ENCODE results near the gene PITPNC1. TPM values are rescaled to one million over a fixed set of nuclear protein-coding genes. Genes with fewer than 3 reads are reported as not detected.
"Not testable (repeated sequence)": the region's sequence is repeated elsewhere in the genome, so short reads cannot be mapped to it uniquely, and the experiment has no call there.

Gene PITPNC1
- total and polyA plus RNA-seq, 8 donors: 9.7 to 21.9 (median 11.3) TPM

- H3K4me3 ChIP-seq: no peak overlapping the region
- H3K4me1 ChIP-seq: peaks cover 5 to 33% of the 10 kb centered on the region in 2 donors
- intact Hi-C loops (cut with DNase I): no loop called here
- no peaks in the 10 kb centered on the region for H3K36me3 ChIP-seq
- ATAC-seq (no peak), DNase-seq (no peak)
- H3K27me3 ChIP-seq: no peaks in the 10 kb centered on the region
- H3K27ac ChIP-seq: no peak overlapping the region
- TF ChIP-seq CTCF (IDR thresholded peaks at IDR 0.05): no peak
- H3K9me3 ChIP-seq: peaks cover 0 to 9% of the 10 kb centered on the region in 2 donors
Measured at GRCh38 chr17:67511012-67511411, 133.9 kb downstream of the PITPNC1 start.

GRCh38 chr17:67511804-67512203 is 134.7 kb downstream of the PITPNC1 start:
- no peak for TF ChIP-seq CTCF (IDR thresholded peaks at IDR 0.05)
- intact Hi-C loops (cut with DNase I): no loop called here
- Histone ChIP-seq H3K4me1 (peaks cover 5 to 36% of the 10 kb centered on the region in 2 donors), H3K27me3 (no peaks in the 10 kb centered on the region), H3K9me3 (peaks cover 0 to 9% of the 10 kb centered on the region in 2 donors), H3K4me3 (no peak overlapping the region), H3K36me3 (no peaks in the 10 kb centered on the region), H3K27ac (no peak overlapping the region)
- ATAC-seq: no peak
- no peak for DNase-seq

- Histone ChIP-seq H3K27me3 (no peaks in the 10 kb centered on the region), H3K36me3 (no peaks in the 10 kb centered on the region), H3K4me1 (peaks cover 7 to 40% of the 10 kb centered on the region in 2 donors), H3K9me3 (no peaks in the 10 kb centered on the region), H3K4me3 (no peak overlapping the region), H3K27ac (no peak overlapping the region)
- intact Hi-C loops (cut with DNase I): no loop called here
- ATAC-seq (peak; percentile 6), DNase-seq (no peak)
- TF ChIP-seq CTCF (IDR thresholded peaks at IDR 0.05): no peak
Measured at GRCh38 chr17:67514998-67515397, 137.9 kb downstream of the PITPNC1 start.

- intact Hi-C loops (cut with DNase I): no loop called here
- ATAC-seq (peak; percentile 53), DNase-seq (no peak)
- peaks cover 13 to 40% of the 10 kb centered on the region in 2 donors for H3K4me1 ChIP-seq
- H3K27ac ChIP-seq: no peak overlapping the region
- no peak for TF ChIP-seq CTCF (IDR thresholded peaks at IDR 0.05)
- no peaks in the 10 kb centered on the region for H3K27me3 ChIP-seq
- no peaks in the 10 kb centered on the region for H3K36me3 ChIP-seq
- no peak overlapping the region for H3K4me3 ChIP-seq
- H3K9me3 ChIP-seq: no peaks in the 10 kb centered on the region
Measured at GRCh38 chr17:67515490-67516083, 138.5 kb downstream of the PITPNC1 start.

GRCh38 chr17:67516571-67516970 is 139.5 kb downstream of the PITPNC1 start:
- H3K9me3 ChIP-seq; H3K36me3 ChIP-seq; intact Hi-C loops (cut with DNase I); H3K4me3 ChIP-seq; H3K27me3 ChIP-seq; DNase-seq; H3K27ac ChIP-seq; ATAC-seq: not testable (repeated sequence)
- peaks cover 22 to 38% of the 10 kb centered on the region in 2 donors for H3K4me1 ChIP-seq

GRCh38 chr17:67517325-67517724 is 140.2 kb downstream of the PITPNC1 start:
- no peak for DNase-seq
- no peak overlapping the region for H3K27ac ChIP-seq
- TF ChIP-seq CTCF (IDR thresholded peaks at IDR 0.05): no peak
- H3K4me3 ChIP-seq: no peak overlapping the region
- no peaks in the 10 kb centered on the region for H3K9me3 ChIP-seq
- ATAC-seq: no peak
- H3K4me1 ChIP-seq: peaks cover 22 to 38% of the 10 kb centered on the region in 2 donors
- intact Hi-C loops (cut with DNase I): no loop called here
- no peaks in the 10 kb centered on the region for H3K27me3 ChIP-seq
- no peaks in the 10 kb centered on the region for H3K36me3 ChIP-seq
